HEK293T (cell line): ENCODE measurements around the gene DPP7.

ENCODE experiments used
- ARNT ChIP-seq: fragments of 450-650 bp; IDR thresholded peaks from 2 replicates; pipeline ENCODE4 v1.6.1; 2017; ENCODE audit warnings: mild to moderate bottlenecking
- FOXM1 ChIP-seq: fragments of 450-650 bp; IDR thresholded peaks from 2 replicates; pipeline ENCODE4 v1.6.1; 2017; ENCODE audit warnings: mild to moderate bottlenecking, borderline replicate concordance

GRCh38 chr9:137130176-137130755 is 15.7 kb upstream of the DPP7 start:
- TF ChIP-seq ARNT, result no peak
- TF ChIP-seq FOXM1, result no peak
